H1 (cell line): ENCODE results near the gene CD247. TPM values are rescaled to one million over a fixed set of nuclear protein-coding genes. Genes with fewer than 3 reads are reported as not detected.

ENCODE experiments used
- BACH1 ChIP-seq: IDR thresholded peaks from 2 replicates; pipeline ENCODE4 v1.6.1; 2012; ENCODE audit warnings: low read length, improper control_type of control experiment
- GABPA ChIP-seq: IDR thresholded peaks from 2 replicates; pipeline ENCODE4 v1.6.1; 2011; ENCODE audit warnings: mild to moderate bottlenecking, low read length, moderate library complexity, borderline replicate concordance; ENCODE audit not compliant: insufficient read depth
- HDAC2 ChIP-seq, 2 experiments: fragments of 300-600 bp in 1 of 2; sonication (generic) in 1 of 2; IDR thresholded peaks; 2 replicates each; pipeline ENCODE4 v1.6.1; 2011 to 2012; ENCODE audit warnings: low read depth in 2 of 2, low read length in 2 of 2, mild to moderate bottlenecking in 2 of 2, moderate library complexity in 2 of 2, borderline replicate concordance in 1 of 2, inconsistent platforms in 1 of 2
- RNF2 ChIP-seq: fragments of 200-900, 300-1000 bp; sonication (generic); IDR thresholded peaks from 2 replicates; pipeline ENCODE4 v1.7.1; 2016; ENCODE audit warnings: borderline replicate concordance, low read depth, mild to moderate bottlenecking, antibody characterized with exemption, low read length; ENCODE audit not compliant: poor library complexity, severe bottlenecking; ENCODE audit errors: missing control alignments
- SP1 ChIP-seq: IDR thresholded peaks from 2 replicates; pipeline ENCODE4 v1.6.1; 2011; ENCODE audit warnings: low read depth, low read length
- ZNF274 ChIP-seq: IDR thresholded peaks from 2 replicates; pipeline ENCODE4 v1.7.0; 2012; ENCODE audit warnings: low read length, borderline replicate concordance; ENCODE audit errors: extremely low read depth
- polyA plus RNA-seq, 7 experiments: library from polyadenylated mRNA; depleted of rRNA in 3 of 7; stranded (reverse) in 5 of 7; unstranded in 2 of 7; fragments of >200 nt in 5 of 7; fragments of 200-250 nt in 2 of 7; gene quantifications; 1 replicate in 5 of 7; 2 replicates in 1 of 7; 4 replicates in 1 of 7; pipeline versions ENCODE4 v1.2.1 to v1.2.3, GENCODE V29; 2011 to 2013; ENCODE audit warnings: missing spikeins in 2 of 7, mixed read lengths in 2 of 7
- total RNA-seq: library from RNA; stranded (reverse); fragmentation: NEBNext Ultra II Directional; extraction: Animal tissue kit (Norgen Biotek cat#: 25700); gene quantifications from 2 replicates; pipeline ENCODE4 v1.2.1, GENCODE V29; 2021
- TF ChIP-seq, protein P1 (sequence below): IDR thresholded peaks from 2 replicates; pipeline ENCODE4 v1.6.1; 2011; ENCODE audit warnings: low read length, improper control_type of control experiment

Gene CD247
- total and polyA plus RNA-seq, 2 of the 8 experiments (the other 6 are each of a cell fraction or from before 2014, with no cell fraction given) = 2.0 to 2.2 TPM

DNA sequence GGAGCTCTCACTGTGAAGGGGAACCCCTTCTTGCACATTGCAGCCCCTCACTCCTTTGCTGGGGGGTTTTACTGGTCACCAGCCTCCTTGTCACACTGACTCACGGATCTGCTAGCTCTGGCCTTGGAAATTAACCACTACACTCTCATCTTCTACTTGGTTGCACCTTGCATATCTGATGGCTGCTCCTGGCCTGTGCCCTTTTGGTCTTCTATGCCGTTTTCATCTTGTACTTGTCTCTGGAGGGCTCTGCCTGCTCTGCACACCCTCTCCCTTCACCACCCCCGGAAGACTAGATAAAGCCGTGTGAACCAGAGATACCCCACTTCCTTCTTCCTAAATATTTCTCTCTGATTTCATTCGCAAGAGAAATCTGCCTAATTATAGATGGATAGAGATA is 44.6 kb downstream of the CD247 start (continued):
- no peak for TF ChIP-seq RNF2
- TF ChIP-seq, protein P1, sequence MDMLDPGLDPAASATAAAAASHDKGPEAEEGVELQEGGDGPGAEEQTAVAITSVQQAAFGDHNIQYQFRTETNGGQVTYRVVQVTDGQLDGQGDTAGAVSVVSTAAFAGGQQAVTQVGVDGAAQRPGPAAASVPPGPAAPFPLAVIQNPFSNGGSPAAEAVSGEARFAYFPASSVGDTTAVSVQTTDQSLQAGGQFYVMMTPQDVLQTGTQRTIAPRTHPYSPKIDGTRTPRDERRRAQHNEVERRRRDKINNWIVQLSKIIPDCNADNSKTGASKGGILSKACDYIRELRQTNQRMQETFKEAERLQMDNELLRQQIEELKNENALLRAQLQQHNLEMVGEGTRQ = no peak
- no peak for TF ChIP-seq GABPA
- TF ChIP-seq BACH1 = no peak
- no peak for TF ChIP-seq ZNF274
- no peak for TF ChIP-seq SP1
- TF ChIP-seq HDAC2 (IDR thresholded peaks at IDR 0.05; ENCODE audit: borderline replicate concordance in 1 of 2, low read depth in 2 of 2, low read length in 2 of 2) = no peak
